Central memory CD8-positive, alpha-beta T cell (primary cell): ENCODE data around the gene CHN2.

Experiments
- ATAC-seq: fragments of 150-1000 bp; cut with Tn5 transposase; replicated peaks from 2 replicates; pipeline ENCODE4 v1.10.0; 2022; ENCODE audit warnings: mild to moderate bottlenecking, moderate FRiP score, moderate number of reproducible peaks; ENCODE audit not compliant: poor library complexity, severe bottlenecking; ENCODE audit errors: extremely low read depth
- DNase-seq, 2 donors: peaks; one replicate each; pipeline ENCODE4 v3.0.0; 2021; ENCODE audit warnings: low spot score in 2 of 2
- H3K27ac Mint-ChIP-seq: one replicate; pipeline ENCODE4 v1.8.0; 2022; ENCODE audit warnings: low read depth, mild to moderate bottlenecking, moderate library complexity, mixed read lengths
- H3K27me3 Mint-ChIP-seq: one replicate; pipeline ENCODE4 v1.8.0; 2022; ENCODE audit warnings: mixed read lengths
- H3K36me3 Mint-ChIP-seq: one replicate; pipeline ENCODE4 v1.8.0; 2022; ENCODE audit warnings: mild to moderate bottlenecking, moderate library complexity, mixed read lengths; ENCODE audit not compliant: insufficient read depth
- H3K4me1 Mint-ChIP-seq: one replicate; pipeline ENCODE4 v1.8.0; 2022; ENCODE audit warnings: mixed read lengths
- H3K4me3 Mint-ChIP-seq: one replicate; pipeline ENCODE4 v1.8.0; 2022; ENCODE audit warnings: mild to moderate bottlenecking, moderate library complexity, mixed read lengths
- H3K9me3 Mint-ChIP-seq: one replicate; pipeline ENCODE4 v1.8.0; 2022; ENCODE audit warnings: mixed read lengths

The CHN2 gene

DNA sequence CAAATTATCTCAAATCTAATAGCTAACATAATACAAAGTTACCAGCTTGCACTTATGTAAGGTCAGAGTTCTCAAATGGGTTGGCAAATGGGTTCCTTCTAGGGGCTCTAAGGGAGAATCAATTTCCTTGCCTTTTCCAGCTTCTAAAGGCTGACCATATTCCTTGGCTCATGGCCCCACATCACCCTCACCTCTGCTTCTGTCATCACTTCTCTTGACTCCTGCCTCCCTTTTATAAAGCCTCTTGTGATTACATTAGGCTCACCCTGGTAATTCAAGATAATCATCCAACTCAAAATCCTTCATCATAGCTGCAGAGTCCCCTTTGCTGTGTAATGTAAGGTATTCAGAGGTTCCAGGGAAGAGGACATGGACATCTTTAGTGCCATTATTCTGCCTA is 42.1 kb downstream of the CHN2 start:
- peaks cover 6% of the 10 kb centered on the region for H3K36me3 Mint-ChIP-seq
- DNase-seq (no peak), ATAC-seq (no peak)
- H3K4me1 Mint-ChIP-seq, result peaks cover 25% of the 10 kb centered on the region
- no peak overlapping the region for H3K27ac Mint-ChIP-seq
- H3K4me3 Mint-ChIP-seq, result no peak overlapping the region
- no peaks in the 10 kb centered on the region for H3K9me3 Mint-ChIP-seq
- H3K27me3 Mint-ChIP-seq, result no peaks in the 10 kb centered on the region

- no peak overlapping the region for H3K27ac Mint-ChIP-seq
- H3K4me1 Mint-ChIP-seq, result peaks cover 20% of the 10 kb centered on the region
Observed at GRCh38 chr7:29237489-29237888, 42.9 kb downstream of the CHN2 start.

DNA sequence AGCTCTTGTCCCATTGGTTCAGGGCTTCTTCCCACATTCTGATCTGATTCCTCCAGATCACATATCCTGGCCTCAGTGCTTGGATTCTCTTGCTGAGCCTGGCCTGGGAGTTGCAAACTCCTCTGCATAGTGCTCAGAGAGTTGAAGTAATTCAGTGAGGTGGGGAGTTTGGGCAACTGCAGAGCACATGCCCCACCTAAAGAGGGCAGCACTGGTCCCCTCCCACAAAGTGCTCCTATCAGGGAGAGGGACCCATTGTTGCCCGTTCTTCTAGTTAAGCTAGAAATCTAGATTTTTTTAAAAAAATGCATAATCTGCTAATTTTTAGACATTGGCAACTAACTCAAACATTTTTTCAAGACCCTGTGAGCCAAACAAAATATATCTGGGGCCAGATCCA is 45.1 kb downstream of the CHN2 start:
- Mint-ChIP-seq H3K4me3 (no peak overlapping the region), H3K36me3 (peaks cover 6% of the 10 kb centered on the region), H3K27me3 (no peaks in the 10 kb centered on the region), H3K4me1 (peaks cover 20% of the 10 kb centered on the region), H3K9me3 (no peaks in the 10 kb centered on the region), H3K27ac (no peak overlapping the region)
- ATAC-seq, result no peak
- no peak for DNase-seq

More at GRCh38 chr7:29237489-29237888, 42.9 kb downstream of the CHN2 start:
- Mint-ChIP-seq H3K36me3 (peaks cover 6% of the 10 kb centered on the region), H3K9me3 (no peaks in the 10 kb centered on the region), H3K4me3 (no peak overlapping the region), H3K27me3 (no peaks in the 10 kb centered on the region)
- DNase-seq, result no peak
- no peak for ATAC-seq

- Mint-ChIP-seq H3K27me3 (no peaks in the 10 kb centered on the region), H3K9me3 (no peaks in the 10 kb centered on the region), H3K4me1 (peaks cover 24% of the 10 kb centered on the region), H3K4me3 (no peak overlapping the region), H3K27ac (no peak overlapping the region), H3K36me3 (peaks cover 4% of the 10 kb centered on the region)
- ATAC-seq (no peak), DNase-seq (no peak)
Observed at GRCh38 chr7:29242265-29242664, 47.7 kb downstream of the CHN2 start.

GRCh38 chr7:29243910-29244655 is 49.5 kb downstream of the CHN2 start:
- ATAC-seq (peak; percentile 91), DNase-seq (peak; percentile 19 to 32)
- no peaks in the 10 kb centered on the region for H3K36me3 Mint-ChIP-seq
- H3K4me1 Mint-ChIP-seq, result peaks cover 37% of the 10 kb centered on the region
- peak overlapping the region; percentile 65 for H3K27ac Mint-ChIP-seq
- H3K27me3 Mint-ChIP-seq, result no peaks in the 10 kb centered on the region
- H3K4me3 Mint-ChIP-seq, result no peak overlapping the region
- no peaks in the 10 kb centered on the region for H3K9me3 Mint-ChIP-seq

DNA sequence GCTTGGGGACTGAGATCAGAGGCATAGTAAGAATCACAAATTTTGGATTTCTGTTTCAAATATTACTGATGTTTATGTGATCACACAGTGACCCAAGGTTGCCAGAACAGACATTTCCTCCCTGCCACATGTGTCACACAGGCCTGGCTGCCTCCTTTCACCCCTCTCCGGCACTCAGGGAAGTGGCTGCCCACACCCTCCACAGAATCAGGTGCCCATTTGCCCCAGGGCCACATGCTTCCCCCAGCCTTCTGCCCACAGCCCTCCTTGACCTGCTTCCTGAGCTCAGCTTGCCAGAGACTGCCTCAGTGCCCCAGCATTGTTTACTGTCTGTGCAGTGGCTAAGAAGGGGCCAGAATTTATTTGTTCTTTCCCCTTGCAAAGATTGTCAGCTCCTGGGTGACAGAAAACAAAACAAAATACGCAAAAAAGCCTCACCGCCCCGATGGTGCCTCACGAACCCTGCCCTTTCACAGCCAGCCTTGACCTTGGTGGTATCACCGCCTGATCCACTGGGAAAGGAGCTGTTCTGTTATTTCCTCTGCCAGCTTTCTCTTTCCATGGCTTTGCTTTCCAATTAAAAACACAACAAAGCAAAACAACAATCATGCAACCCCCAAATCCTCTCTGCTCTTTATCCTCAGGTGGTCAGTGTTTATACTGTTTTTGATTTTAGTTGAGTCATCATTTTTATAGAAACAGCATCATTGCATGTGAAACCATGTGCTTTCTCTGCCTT is 52.8 kb downstream of the CHN2 start:
- DNase-seq, result no peak
- Mint-ChIP-seq H3K27ac (peak overlapping the region; percentile 19), H3K4me1 (peaks cover 37% of the 10 kb centered on the region), H3K9me3 (no peaks in the 10 kb centered on the region), H3K36me3 (peaks cover 3% of the 10 kb centered on the region), H3K27me3 (no peaks in the 10 kb centered on the region), H3K4me3 (no peak overlapping the region)
- no peak for ATAC-seq

DNA sequence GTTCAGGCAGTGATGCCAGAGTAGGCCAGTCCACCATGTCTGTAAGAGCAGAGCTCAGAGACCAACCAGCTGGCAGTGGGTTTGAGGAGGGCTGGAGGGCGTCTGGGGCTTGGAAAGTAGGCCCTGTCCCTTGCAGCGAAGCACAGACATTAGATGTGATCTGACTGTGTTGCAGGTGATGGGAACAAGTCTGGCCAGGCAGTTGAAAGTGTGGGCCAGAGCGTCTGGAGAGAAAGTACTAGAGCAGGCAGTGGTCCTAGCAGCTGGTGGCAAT is 53.3 kb downstream of the CHN2 start:
- Mint-ChIP-seq H3K27me3 (no peaks in the 10 kb centered on the region), H3K36me3 (peaks cover 3% of the 10 kb centered on the region), H3K4me3 (no peak overlapping the region), H3K4me1 (peaks cover 37% of the 10 kb centered on the region), H3K9me3 (no peaks in the 10 kb centered on the region), H3K27ac (peak overlapping the region; percentile 19)
- no peak for ATAC-seq
- DNase-seq, result no peak

DNA sequence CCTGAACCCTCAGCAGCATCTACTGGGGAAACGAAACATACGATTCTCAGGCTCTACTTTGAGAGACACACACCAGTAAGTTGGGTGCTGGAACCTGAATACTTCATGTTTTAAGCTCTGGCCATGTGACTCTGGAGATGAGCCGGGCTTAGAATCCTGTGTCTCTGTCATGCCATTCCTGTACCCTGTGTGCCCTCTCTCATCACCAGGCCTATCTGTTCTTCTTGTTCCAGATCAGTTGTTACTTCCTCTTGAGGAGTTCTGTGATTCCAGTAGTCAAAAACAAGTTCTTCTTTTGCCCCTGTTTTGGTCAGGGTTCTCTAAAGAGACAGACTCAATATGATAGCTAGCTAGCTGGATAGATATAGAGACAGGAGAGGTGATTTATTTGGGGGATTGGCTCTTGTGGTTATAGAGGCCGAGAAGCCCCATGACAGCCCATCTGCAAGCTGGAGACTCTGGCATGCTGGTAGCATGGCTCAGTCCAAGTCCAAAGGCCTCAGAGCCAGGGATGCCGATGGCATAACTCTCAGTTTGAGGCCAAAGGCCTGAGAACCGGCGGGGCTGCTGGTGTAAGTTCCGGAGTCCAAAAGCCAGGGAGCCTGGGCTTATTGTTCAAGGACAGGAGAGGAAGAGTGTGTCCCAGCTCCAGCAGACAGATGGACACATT is 54.3 kb downstream of the CHN2 start:
- no peaks in the 10 kb centered on the region for H3K9me3 Mint-ChIP-seq
- peaks cover 3% of the 10 kb centered on the region for H3K36me3 Mint-ChIP-seq
- H3K4me1 Mint-ChIP-seq, result peaks cover 33% of the 10 kb centered on the region
- H3K27me3 Mint-ChIP-seq, result no peaks in the 10 kb centered on the region
- no peak for ATAC-seq
- no peak overlapping the region for H3K27ac Mint-ChIP-seq
- no peak for DNase-seq
- H3K4me3 Mint-ChIP-seq, result no peak overlapping the region

DNA sequence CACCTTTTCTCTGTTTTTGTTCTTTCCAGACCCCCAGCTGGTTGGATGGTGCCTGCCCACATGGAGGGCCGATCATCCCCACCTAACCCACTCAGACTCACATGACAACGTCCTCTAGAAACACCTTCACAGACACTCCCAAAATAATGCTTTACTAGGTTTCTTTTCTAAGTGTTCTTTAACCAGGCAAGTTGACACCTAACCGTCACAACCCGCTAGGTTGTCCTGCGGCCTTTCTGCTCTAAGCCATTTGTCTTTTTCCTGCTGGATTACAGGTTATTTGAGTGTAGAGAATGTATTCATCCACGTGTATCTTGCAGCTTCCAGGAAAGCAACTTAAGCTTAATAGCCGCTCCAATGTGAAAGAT is 54.8 kb downstream of the CHN2 start:
- DNase-seq, result no peak
- Mint-ChIP-seq H3K36me3 (peaks cover 3% of the 10 kb centered on the region), H3K27me3 (no peaks in the 10 kb centered on the region), H3K9me3 (no peaks in the 10 kb centered on the region), H3K4me3 (no peak overlapping the region), H3K27ac (no peak overlapping the region), H3K4me1 (peaks cover 32% of the 10 kb centered on the region)
- ATAC-seq, result no peak

DNA sequence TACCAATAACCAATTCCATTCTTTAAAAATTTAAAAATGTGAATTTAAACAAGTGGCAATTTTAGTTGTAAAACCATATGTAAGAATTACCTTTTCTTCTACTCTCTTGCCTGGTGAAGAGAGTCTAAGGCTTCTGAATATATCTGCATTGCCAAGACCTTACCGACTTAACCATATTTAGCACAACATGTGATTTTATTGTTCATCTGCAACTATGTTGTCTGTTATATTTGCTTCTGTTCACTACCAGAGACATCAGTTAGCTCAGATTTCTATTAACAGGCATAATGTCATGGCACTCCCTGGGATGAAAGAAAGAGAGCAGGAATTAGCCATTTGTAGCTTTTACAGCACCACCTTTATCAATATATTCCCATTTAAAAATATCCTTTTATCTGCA is 55.3 kb downstream of the CHN2 start:
- H3K36me3 Mint-ChIP-seq, result peaks cover 3% of the 10 kb centered on the region
- ATAC-seq (no peak), DNase-seq (no peak)
- no peaks in the 10 kb centered on the region for H3K9me3 Mint-ChIP-seq
- H3K27ac Mint-ChIP-seq, result no peak overlapping the region
- peaks cover 32% of the 10 kb centered on the region for H3K4me1 Mint-ChIP-seq
- no peak overlapping the region for H3K4me3 Mint-ChIP-seq
- no peaks in the 10 kb centered on the region for H3K27me3 Mint-ChIP-seq

- peaks cover 6% of the 10 kb centered on the region for H3K36me3 Mint-ChIP-seq
- H3K27me3 Mint-ChIP-seq, result no peaks in the 10 kb centered on the region
- ATAC-seq (no peak), DNase-seq (no peak)
- no peaks in the 10 kb centered on the region for H3K9me3 Mint-ChIP-seq
- H3K27ac Mint-ChIP-seq, result no peak overlapping the region
- peaks cover 38% of the 10 kb centered on the region for H3K4me1 Mint-ChIP-seq
- no peak overlapping the region for H3K4me3 Mint-ChIP-seq
Observed at GRCh38 chr7:29253225-29253624, 58.6 kb downstream of the CHN2 start.

- H3K36me3 Mint-ChIP-seq, result peaks cover 6% of the 10 kb centered on the region
- no peak overlapping the region for H3K4me3 Mint-ChIP-seq
- H3K27ac Mint-ChIP-seq, result peak overlapping the region; percentile 1
- H3K27me3 Mint-ChIP-seq, result no peaks in the 10 kb centered on the region
- H3K9me3 Mint-ChIP-seq, result no peaks in the 10 kb centered on the region
- peaks cover 42% of the 10 kb centered on the region for H3K4me1 Mint-ChIP-seq
- ATAC-seq (no peak), DNase-seq (no peak)
Observed at GRCh38 chr7:29254591-29254990, 60.0 kb downstream of the CHN2 start.
